Adrenal gland (tissue), 5 donors: ENCODE results near the gene IQSEC2.

Experiments used
- POLR2A ChIP-seq, 2 donors: fragments of 450-650 bp; IDR thresholded peaks; one replicate each; pipeline ENCODE4 v1.6.1; 2017; ENCODE audit warnings: antibody characterized with exemption in 2 of 2, mild to moderate bottlenecking in 2 of 2, moderate library complexity in 1 of 2
- TF ChIP-seq, protein P1 (sequence below), 6 experiments: fragments of 450-650 bp in 4 of 6; fragments of 200-600 bp in 2 of 6; sonication (generic) in 1 of 6; IDR thresholded peaks; 1 replicate in 5 of 6; 2 replicates in 1 of 6; pipeline versions ENCODE4 v1.5.1 to v1.8.0; 2016 to 2021; ENCODE audit warnings: antibody characterized with exemption in 6 of 6, mild to moderate bottlenecking in 2 of 6, moderate library complexity in 1 of 6
- donor health status: DM: no; HTN: no; CAD: no.

GRCh38 chrX:53288189-53288588, 6.8 kb upstream of the IQSEC2 start:
- TF ChIP-seq, protein P1, sequence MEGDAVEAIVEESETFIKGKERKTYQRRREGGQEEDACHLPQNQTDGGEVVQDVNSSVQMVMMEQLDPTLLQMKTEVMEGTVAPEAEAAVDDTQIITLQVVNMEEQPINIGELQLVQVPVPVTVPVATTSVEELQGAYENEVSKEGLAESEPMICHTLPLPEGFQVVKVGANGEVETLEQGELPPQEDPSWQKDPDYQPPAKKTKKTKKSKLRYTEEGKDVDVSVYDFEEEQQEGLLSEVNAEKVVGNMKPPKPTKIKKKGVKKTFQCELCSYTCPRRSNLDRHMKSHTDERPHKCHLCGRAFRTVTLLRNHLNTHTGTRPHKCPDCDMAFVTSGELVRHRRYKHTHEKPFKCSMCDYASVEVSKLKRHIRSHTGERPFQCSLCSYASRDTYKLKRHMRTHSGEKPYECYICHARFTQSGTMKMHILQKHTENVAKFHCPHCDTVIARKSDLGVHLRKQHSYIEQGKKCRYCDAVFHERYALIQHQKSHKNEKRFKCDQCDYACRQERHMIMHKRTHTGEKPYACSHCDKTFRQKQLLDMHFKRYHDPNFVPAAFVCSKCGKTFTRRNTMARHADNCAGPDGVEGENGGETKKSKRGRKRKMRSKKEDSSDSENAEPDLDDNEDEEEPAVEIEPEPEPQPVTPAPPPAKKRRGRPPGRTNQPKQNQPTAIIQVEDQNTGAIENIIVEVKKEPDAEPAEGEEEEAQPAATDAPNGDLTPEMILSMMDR (IDR thresholded peaks at IDR 0.05) = no peak
- no peak for TF ChIP-seq POLR2A (IDR thresholded peaks at IDR 0.05)
